Measurements from ENCODE around the gene ANO1.

GRCh38 chr11:70071996-70072395, 6.1 kb upstream of the ANO1 start:
- TF ChIP-seq GATA3 (IDR thresholded peaks at IDR 0.05; ENCODE audit: low read depth, low read length) (no peak), GATA2 (IDR thresholded peaks at IDR 0.05; ENCODE audit: low read depth, low read length) (no peak)

All from SH-SY5Y (cell line).